Mesodermal cell (in vitro differentiated cells): ENCODE measurements around the gene FHAD1.
"Not testable (repeated sequence)": the region's sequence is repeated elsewhere in the genome, so short reads cannot be mapped to it uniquely, and the experiment has no call there.

Source experiments
- H3K27ac ChIP-seq: 2 replicates; pipeline ENCODE4 v1.7.0; 2013; ENCODE audit warnings: mild to moderate bottlenecking, low read depth, low read length, moderate library complexity; ENCODE audit not compliant: severe bottlenecking
- H3K36me3 ChIP-seq: 2 replicates; pipeline ENCODE4 v1.7.1; 2013; ENCODE audit warnings: mild to moderate bottlenecking, low read length, moderate library complexity; ENCODE audit not compliant: control insufficient read depth, insufficient read depth
- H3K4me1 ChIP-seq: one replicate; pipeline ENCODE4 v1.7.1; 2013; ENCODE audit warnings: mild to moderate bottlenecking, low read length; ENCODE audit not compliant: insufficient read depth, control insufficient read depth, poor library complexity, severe bottlenecking
- H3K4me3 ChIP-seq: 2 replicates; pipeline ENCODE4 v1.7.0; 2013; ENCODE audit warnings: low read length, control low read depth, mild to moderate bottlenecking; ENCODE audit not compliant: insufficient read depth, poor library complexity, severe bottlenecking; ENCODE audit errors: extremely low read depth
- H3K9me3 ChIP-seq: 2 replicates; pipeline ENCODE4 v1.7.1; 2013; ENCODE audit warnings: mild to moderate bottlenecking, low read length, moderate library complexity; ENCODE audit not compliant: control insufficient read depth
- WGBS, 2 experiments: methylation state at CpG; one replicate each; pipeline ENCODE4 v1.1.5; 2013; ENCODE audit warnings: missing lambda C conversion rate in 2 of 2; ENCODE audit not compliant: insufficient coverage in 2 of 2; 5-methylcytosine and 5-hydroxymethylcytosine counted together

FHAD1 gene

GRCh38 chr1:15425521-15425920, 178.5 kb downstream of the FHAD1 start:
- H3K27ac ChIP-seq: no peak overlapping the region
- WGBS, 2 experiments: 91 to 96% methylated on average over 8 to 10 of the region's 10 CpGs
- no peak overlapping the region for H3K4me3 ChIP-seq
- H3K36me3 ChIP-seq: peaks cover 5% of the 10 kb centered on the region
- H3K4me1 ChIP-seq: peaks cover 16% of the 10 kb centered on the region
- peaks cover 4% of the 10 kb centered on the region for H3K9me3 ChIP-seq

DNA sequence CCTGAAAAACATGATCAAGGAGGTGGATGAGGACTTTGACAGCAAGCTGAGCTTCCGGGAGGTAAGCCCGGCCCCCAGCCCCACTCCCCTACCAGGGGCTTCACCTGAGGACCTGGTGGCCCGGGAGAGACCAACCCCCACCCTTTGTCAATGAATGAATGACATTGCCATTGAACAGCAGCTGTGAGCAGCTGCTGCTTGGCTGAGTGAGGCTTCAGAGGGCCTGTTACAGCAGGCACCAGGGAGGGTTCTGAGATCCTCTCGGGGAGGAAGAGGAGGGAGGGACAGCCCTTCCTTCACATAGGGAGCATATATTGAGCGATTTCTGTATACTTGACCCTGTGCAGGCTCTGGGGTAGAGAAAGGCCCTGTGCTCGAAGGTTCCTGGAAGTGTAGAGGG, 178.9 kb downstream of the FHAD1 start:
- no peak overlapping the region for H3K4me3 ChIP-seq
- H3K4me1 ChIP-seq: peaks cover 16% of the 10 kb centered on the region
- no peak overlapping the region for H3K27ac ChIP-seq
- H3K36me3 ChIP-seq: peaks cover 5% of the 10 kb centered on the region
- peaks cover under 1% of the 10 kb centered on the region for H3K9me3 ChIP-seq
- WGBS, 2 experiments: 74 to 97% methylated on average over 3 to 5 of the region's 6 CpGs

DNA sequence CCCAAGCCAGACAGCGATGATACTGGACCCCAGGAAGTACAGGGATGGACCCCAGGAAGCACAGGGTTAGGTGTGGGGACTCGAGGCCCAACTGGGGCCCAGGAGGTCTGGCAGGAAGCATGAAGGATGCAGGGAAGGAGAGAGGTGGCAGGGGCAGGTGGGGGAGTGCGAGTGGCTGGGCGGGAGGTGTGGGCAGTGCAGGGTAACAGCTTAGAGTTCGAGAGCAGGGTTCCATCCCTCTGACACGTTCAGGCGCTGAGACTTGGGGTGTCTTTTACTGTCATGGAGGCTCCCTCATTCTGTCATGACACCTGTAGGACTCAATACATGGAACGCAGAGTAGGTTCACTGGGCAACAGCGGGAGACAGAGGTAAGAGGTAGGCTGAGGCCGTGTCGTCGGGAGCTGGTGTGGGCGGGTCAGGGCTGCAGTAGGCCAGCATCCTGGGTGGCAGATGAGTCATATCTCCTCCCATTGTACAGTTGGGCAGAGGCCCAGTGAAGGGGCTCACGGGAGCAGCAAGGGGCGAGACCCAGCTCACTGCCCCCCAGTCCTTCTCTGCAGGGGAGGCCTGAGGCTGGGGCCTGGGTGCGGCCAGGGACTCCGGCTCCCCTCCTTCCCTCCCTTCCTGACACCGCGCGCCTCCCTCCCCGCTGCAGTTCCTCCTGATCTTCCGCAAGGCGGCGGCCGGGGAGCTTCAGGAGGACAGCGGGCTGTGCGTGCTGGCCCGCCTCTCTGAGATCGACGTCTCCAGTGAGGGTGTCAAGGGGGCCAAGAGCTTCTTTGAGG, 179.7 kb downstream of the FHAD1 start:
- Histone ChIP-seq H3K4me3 (no peak overlapping the region), H3K4me1 (peaks cover 13% of the 10 kb centered on the region), H3K9me3 (no peaks in the 10 kb centered on the region), H3K36me3 (peaks cover 5% of the 10 kb centered on the region), H3K27ac (no peak overlapping the region)
- 88 to 91% methylated on average over 22 to 26 of the region's 30 CpGs for WGBS, 2 experiments

DNA sequence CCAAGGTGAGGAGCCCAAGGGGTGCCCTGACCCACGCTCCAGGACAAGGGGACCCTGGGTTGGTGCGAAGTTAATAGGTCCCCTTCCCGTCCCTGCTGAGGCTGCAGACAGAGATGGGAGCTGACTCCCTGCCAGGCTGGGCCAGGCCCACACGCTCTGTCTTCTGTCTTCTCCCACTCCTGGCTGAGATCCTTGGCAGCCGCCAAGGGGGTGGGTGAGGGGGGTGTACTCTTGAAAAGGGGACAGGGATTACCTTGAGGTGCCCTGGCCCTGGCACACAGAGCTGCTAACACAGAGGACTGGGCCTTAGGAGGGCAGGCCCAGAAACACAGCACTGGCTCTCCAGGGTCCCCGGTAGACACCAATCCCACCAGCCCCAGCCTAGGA, 180.2 kb downstream of the FHAD1 start:
- H3K4me3 ChIP-seq: no peak overlapping the region
- 82 to 88% methylated on average over 4 to 5 of the region's 6 CpGs for WGBS, 2 experiments
- no peak overlapping the region for H3K27ac ChIP-seq

GRCh38 chr1:15428252-15428651, 181.2 kb downstream of the FHAD1 start:
- not testable (repeated sequence) for H3K27ac ChIP-seq, H3K4me3 ChIP-seq, H3K36me3 ChIP-seq, H3K9me3 ChIP-seq
- 93% methylated on average over 6 to 8 of the region's 11 CpGs for WGBS, 2 experiments
- peaks cover 13% of the 10 kb centered on the region for H3K4me1 ChIP-seq

More for the DNA sequence above, 180.2 kb downstream of the FHAD1 start:
- Histone ChIP-seq H3K36me3 (peaks cover 5% of the 10 kb centered on the region), H3K4me1 (peaks cover 13% of the 10 kb centered on the region), H3K9me3 (no peaks in the 10 kb centered on the region)

DNA sequence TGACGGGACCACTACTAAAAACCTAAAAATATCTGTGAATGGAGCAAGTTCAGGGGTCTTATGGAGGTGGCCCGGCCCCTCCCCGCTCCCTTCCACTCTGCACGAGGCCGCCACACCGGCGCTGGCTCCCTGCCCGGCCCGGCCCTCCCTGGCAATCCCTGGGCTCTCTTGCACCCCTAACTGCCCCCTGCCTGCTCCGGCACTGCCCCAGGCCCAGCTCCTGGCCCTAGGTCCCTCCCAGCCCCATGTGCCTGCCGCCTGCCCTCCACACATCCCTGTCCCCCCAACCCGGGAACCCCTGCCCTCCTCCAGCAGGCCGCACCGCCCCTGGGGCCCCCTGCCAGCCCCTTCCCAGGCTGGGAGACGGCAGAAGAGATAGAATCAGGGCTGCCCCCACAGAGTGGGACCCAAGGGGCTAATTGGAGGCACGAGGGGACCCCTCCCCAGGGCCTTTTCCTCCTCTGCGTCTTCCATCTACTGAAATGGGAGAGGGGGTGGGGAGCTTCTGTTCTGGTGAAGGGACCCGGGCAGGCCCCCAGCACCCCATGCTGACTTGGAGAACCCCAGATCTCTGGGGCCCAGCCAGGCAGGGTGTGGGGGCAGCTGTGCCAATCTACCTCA, 181.9 kb downstream of the FHAD1 start:
- Histone ChIP-seq H3K36me3 (peaks cover 5% of the 10 kb centered on the region), H3K27ac (no peak overlapping the region), H3K9me3 (no peaks in the 10 kb centered on the region), H3K4me3 (no peak overlapping the region), H3K4me1 (peaks cover 13% of the 10 kb centered on the region)
- 87 to 92% methylated on average over 10 to 14 of the region's 18 CpGs for WGBS, 2 experiments

DNA sequence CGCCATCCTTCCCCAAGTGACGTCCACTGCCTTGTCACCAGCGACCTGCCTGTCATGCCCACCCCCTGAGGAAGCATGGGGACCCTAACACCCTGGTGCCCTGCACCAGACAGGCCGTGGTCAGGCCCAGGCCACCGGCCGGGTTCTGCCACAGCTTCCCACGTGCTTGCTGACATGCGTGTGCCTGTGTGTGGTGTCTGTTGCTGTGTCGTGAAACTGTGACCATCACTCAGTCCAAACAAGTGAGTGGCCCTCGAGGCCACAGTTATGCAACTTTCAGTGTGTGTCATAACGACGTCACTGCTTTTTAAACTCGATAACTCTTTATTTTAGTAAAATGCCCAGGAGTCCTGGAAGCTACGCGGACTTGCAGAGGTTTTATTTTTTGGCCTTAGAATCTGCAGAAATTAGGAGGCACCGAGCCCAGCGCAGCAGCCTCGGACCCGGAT, 182.7 kb downstream of the FHAD1 start:
- Histone ChIP-seq H3K27ac (no peak overlapping the region), H3K4me1 (peaks cover 13% of the 10 kb centered on the region), H3K4me3 (no peak overlapping the region), H3K36me3 (peaks cover 5% of the 10 kb centered on the region), H3K9me3 (no peaks in the 10 kb centered on the region)
- 94 to 96% methylated on average over 16 to 17 of the region's 19 CpGs for WGBS, 2 experiments

DNA sequence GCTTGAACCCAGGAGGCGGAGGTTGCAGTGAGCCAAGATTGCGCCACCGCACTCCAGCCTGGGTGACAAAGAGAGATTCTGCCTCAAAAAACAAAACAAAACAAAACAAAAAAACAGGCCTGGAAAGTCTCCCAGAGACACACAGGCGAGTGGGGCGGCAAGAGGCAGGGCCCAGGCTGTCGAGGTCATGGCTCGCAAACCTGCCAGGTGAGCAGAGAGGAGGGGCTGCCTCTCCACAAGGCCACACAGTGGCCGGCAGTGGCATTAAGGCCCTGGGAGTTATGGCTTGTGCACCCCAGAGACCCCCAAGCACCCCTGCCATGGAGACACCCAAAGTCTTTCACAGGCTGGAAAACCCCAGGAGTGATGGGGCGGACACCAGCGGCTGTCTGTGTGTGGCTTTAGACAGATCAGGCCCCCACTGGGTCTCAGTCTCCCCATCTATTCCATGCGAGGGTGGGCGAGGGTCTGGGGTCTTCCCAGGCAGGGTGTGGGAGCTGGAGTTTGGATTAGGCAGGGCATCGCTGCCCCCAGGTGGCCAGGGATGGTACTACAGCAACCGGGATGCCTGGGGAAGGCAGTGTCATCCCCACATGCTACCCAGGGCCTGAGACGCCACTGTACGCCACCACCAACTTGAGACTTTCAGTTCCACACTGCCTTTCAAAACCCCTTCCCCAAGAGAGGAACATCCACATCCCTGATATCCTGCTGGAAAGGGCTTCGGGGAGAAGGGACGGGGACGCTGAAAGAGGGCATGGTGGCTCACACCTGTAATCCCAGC, 184.0 kb downstream of the FHAD1 start:
- 60 to 71% methylated on average over 11 to 16 of the region's 19 CpGs for whole genome bisulfite sequencing, 2 experiments
- H3K36me3 ChIP-seq: peaks cover 2% of the 10 kb centered on the region
- H3K27ac ChIP-seq: no peak overlapping the region
- H3K4me3 ChIP-seq: no peak overlapping the region
- no peaks in the 10 kb centered on the region for H3K9me3 ChIP-seq
- H3K4me1 ChIP-seq: peaks cover 13% of the 10 kb centered on the region

DNA sequence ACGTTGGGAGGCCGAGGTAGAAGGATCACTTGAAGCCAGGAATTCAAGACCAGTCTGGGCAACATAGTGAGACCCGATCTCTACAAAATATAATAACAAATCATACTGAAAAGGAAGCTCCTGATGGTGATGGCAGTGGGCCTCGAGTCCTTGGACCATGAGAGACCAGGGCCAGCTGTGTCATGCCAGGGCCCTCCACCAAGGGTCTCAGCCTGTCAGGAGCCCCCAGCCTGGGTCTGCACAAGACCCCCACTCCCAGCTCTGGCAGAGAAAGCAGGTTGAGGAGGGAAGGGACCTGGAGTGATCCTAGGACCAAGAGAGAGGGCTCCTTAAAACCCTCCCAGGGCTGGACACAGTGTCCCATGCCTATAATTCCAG, 184.5 kb downstream of the FHAD1 start:
- no peaks in the 10 kb centered on the region for H3K36me3 ChIP-seq
- WGBS, 2 experiments: 100% methylated on average over 1 of the region's 4 CpGs
- H3K27ac ChIP-seq: no peak overlapping the region
- no peaks in the 10 kb centered on the region for H3K9me3 ChIP-seq
- peaks cover 7% of the 10 kb centered on the region for H3K4me1 ChIP-seq
- no peak overlapping the region for H3K4me3 ChIP-seq

DNA sequence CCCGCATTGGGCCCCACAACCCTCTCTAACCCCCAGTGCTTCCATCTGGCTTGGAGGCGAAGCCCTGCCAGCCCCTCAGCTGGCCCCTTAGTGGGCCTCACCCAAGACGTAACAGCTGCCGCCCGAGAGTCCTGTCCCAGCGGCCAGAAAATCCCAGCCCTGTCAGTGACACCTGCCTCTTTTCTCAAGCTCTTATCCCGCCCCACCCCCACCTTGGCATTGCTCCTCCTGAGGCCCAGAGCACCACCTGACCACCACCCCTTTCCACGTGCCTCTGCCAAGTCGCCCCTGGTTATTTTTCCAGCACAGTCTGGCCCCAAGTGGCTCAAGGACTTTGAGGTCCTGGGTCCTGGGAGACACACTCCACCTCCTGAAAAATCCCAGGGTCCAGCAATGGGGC, 185.3 kb downstream of the FHAD1 start:
- no peaks in the 10 kb centered on the region for H3K9me3 ChIP-seq
- no peaks in the 10 kb centered on the region for H3K4me1 ChIP-seq
- 89 to 91% methylated on average over 7 to 9 of the region's 9 CpGs for WGBS, 2 experiments
- no peaks in the 10 kb centered on the region for H3K36me3 ChIP-seq
- no peak overlapping the region for H3K4me3 ChIP-seq
- H3K27ac ChIP-seq: no peak overlapping the region
